ENCODE measurements around the gene FGF2.
"Not testable (repeated sequence)": the region's sequence is repeated elsewhere in the genome, so short reads cannot be mapped to it uniquely, and the experiment has no call there.

Gene FGF2

DNA sequence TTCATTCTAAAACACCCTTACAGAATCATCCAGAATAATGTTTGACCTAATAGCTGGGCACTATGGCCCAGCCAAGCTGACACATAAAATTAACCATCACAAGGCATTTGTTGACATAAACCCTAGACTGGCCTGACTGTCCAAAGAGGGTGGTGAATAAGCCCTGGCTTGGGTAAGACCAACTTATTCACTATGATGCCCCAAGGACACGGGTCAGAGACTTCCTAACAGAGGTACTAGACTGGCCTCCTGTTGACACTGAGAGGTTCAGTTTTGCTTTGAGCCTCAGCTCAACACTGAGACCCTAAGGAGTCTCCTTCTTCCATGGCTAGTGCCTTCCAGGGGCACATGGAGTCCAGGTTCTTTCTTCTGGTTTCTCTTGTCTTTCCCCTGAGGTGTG lies 21.3 kb downstream of the FGF2 start:
- no peak for DNase-seq (ENCODE audit: low spot score)

- not testable (repeated sequence) for DNase-seq (ENCODE audit: low spot score)
These were observed 23.2 kb downstream of the FGF2 start for GRCh38 chr4:122849789-122850188.

DNA sequence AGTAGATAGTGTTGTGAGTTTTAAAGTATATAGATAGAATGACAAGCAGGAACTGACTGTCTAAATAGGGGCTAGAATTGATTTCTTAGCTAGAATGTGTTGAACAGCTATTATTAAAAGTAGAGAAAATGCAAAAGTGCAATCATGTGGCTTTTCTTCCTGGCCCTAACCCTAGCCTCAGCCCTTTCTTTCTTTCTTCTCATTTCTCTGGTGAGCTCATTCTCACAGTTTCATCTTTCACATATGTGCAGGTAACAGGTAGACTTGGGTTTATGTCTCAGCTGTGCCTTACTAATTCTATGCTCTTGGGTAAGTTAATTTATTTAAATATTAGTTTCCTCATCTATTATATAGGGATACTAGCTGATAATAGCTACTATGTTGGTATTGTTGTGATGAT lies 24.9 kb downstream of the FGF2 start:
- DNase-seq (ENCODE audit: low spot score) = no peak

GRCh38 chr4:122854447-122855352 lies 28.1 kb downstream of the FGF2 start:
- DNase-seq (ENCODE audit: low spot score) = peak; percentile 89

DNA sequence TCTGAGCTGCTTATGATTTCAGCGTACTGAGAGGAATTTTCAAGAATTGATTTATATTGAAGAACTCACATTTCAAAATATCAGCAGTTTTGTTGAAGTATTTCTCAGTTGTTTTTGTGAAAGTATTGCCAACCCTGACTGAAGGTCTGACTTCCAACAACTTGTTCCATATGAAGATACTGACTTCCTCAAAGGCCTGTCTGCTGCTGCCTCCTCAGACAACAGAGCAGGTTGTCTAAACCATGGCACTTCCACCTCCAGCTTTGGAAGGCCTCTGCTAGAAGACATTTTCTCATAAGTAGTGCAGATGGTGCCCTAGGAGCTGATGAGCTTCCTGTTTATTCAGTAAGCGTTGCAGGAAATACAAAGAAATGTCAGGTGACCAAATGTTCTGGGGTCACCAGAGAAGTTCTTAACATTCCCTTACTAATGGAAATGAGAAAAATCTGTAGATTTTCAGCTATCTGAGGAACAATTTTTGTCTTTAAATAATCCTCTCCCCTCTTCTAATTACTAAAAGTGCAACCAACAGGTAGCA lies 28.8 kb downstream of the FGF2 start:
- DNase-seq (ENCODE audit: low spot score) = no peak

- DNase-seq (ENCODE audit: low spot score) = no peak
These were observed 30.5 kb downstream of the FGF2 start for GRCh38 chr4:122857160-122857559.

- DNase-seq (ENCODE audit: low spot score) = no peak
These were observed 32.1 kb downstream of the FGF2 start for GRCh38 chr4:122858705-122859104.

DNA sequence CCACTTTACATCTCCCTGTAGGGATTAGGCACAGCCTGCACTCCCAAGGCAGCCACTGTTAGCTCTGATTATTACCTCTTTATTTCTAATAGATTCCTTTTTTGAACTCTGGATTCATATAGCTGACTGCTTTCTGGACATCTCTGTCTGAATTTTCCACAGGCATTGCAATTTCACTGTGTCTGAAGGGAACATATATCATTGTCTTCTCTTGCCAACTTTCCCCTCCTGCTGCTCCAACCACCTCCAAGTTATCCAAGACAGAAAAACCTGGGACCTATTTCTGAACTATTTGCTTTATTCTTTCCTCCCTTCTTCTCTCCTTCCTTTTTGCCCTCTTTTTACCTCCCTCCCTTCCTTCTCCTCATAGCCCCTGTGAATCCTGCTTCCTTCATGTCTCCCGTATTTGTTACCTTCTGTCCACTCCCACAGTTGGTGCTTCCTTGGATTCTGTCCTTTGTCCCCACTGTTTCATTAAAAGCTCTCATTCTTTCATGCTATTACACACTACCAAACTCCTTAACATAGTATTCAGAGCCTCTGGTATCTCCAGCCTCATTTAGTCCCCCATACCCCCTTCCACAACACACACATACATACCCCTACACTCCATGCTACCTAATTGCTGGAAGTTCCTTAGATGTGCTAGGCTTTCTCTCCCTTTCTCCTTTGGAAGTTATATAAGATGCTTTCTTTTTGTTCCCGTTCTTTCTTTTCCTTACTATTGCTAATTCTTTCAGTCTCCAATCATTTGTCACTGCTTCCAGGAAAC lies 34.7 kb downstream of the FGF2 start:
- no peak for DNase-seq (ENCODE audit: low spot score)

GRCh38 chr4:122863639-122864038 lies 37.0 kb downstream of the FGF2 start:
- no peak for DNase-seq (ENCODE audit: low spot score)

DNA sequence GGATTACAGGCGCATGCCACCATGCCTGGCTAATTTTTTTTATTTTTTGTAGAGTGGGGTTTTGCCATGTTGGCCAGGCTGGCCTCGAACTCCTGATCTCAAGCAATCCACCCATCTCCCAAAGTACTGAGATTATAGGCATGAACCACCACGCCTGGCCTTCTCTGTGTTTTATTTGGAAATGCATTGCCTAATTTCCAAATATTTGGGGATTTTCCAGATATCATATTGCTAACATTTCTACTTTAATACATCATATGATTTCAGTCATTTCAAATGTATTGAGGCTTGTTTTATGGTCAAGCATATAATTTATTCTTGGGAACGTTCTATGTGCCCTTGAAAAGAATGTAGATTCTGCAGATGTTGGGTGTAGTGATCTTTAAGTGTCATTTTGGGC lies 38.8 kb downstream of the FGF2 start:
- DNase-seq (ENCODE audit: low spot score) = no peak

- not testable (repeated sequence) for DNase-seq (ENCODE audit: low spot score)
These were observed 41.6 kb downstream of the FGF2 start for GRCh38 chr4:122868235-122868634.

GRCh38 chr4:122873146-122873545 lies 46.5 kb downstream of the FGF2 start:
- DNase-seq (ENCODE audit: low spot score) = no peak

GRCh38 chr4:122873821-122874593 lies 47.4 kb downstream of the FGF2 start:
- DNase-seq (ENCODE audit: low spot score) = no peak

GRCh38 chr4:122875949-122876348 lies 49.3 kb downstream of the FGF2 start:
- DNase-seq (ENCODE audit: low spot score) = no peak

DNA sequence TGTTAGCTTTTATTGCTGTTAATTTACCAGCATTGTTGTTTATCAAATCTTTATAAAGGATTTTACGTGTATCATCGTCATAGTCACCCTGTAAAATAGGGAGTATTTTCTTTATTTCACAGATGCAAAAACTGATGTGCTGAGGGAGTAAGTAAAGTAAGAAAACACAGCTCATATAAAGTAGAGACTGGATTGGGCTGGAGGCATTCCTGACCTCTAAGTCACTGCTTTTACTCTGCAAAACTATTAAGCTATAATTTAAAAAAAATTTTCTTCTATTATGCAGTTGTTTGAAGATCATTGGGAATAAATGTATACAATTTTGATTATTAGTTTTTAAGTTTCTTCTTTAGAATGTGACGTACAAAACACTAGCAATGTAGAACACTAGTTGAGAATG lies 49.8 kb downstream of the FGF2 start:
- DNase-seq (ENCODE audit: low spot score) = no peak

DNA sequence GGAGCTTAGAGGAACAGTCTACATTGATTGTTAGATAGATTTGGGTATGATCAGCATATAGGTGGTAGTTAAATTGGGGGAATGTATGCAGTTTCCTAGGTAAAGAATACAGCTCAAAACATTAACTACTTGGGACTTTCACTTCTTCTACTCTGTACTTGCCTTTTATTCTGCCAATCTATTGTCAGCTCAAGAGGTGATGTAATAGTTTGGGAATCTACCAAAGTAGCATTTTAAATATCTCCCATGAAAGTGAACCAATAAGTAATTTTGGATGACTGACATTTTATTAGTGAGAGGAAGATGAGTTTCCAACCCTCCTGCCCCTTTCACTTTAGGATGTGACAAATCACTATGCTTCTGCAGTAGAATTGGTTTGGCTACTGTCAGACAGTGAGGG lies 52.4 kb downstream of the FGF2 start:
- DNase-seq (ENCODE audit: low spot score) = no peak

DNA sequence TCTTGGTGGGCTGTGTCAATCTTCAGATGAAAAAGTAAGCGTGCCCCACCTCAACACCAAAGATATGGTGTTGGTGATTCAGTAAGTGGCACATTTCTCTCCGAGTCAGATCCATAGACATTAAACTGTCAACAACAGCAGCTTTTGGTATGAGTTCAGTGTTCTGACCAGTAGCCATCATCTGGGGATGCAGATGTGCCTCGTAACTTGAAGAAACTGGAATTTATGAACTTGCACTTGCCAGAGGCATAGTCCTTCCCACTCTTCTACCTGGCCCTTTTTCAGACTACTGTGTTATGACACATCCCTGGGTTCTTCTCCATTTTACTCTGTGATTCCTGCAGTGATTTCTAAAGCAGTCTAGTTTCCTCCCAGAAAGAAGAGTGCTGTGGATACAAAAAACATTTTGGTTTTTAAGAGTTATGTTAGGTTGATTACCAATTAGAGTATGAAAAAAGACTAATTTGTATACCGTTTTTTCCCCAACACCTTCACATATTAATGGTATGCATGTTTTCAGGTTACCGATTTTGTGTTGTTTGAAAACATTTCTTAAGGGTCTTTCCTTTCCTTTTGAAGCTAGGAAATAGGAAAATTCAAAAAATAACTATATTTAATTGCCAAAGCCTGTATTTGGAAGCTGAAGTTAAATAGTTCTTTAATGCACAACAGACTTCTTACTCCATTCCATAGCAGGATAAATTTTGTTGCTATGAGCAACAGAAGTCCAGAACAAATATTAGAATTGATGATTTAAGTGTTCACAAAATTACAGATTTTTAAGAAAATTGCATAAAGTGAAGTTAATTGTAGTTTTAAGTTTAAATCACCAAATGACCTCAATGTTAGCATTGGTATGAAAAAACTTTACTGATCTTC lies 56.5 kb downstream of the FGF2 start:
- no peak for DNase-seq (ENCODE audit: low spot score)

DNA sequence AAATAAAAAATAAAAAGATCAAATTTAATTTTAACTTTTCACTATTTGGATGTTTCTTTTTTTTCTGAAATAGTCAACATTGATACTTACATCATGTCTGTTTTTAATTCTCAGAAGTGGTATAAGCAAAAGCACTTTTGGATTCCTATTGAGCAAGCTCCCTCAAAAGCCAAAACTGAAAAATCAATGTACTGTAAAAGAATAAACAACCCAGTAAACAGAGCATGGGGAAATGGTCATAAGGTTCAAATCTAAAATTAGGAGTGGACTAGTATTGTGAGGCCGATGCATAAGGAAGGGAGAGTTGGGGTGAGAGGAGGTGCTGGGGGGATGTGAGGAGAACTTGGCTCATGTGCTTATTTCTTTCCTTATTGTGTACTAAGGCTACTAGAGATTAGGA lies 57.9 kb downstream of the FGF2 start:
- no peak for DNase-seq (ENCODE audit: low spot score)

DNA sequence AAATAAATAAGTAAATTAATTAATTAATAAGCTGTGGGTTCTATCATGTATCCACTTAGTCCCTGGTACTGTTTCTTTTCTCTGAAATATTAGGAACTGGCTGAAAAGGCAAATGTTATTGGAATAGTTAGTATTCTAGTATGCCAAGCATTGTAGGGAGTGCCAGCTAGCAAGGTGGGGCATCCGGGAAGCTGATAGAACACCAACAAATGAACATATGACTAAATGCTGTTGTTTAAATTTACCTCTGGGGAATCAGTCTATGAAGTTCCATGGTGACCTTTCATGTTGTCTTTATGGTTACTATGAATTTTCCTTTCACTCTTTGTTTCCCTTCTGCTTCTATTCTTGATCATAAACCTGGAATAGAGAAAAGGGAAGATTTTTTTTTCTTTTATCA lies 63.1 kb downstream of the FGF2 start:
- no peak for DNase-seq (ENCODE audit: low spot score)

DNA sequence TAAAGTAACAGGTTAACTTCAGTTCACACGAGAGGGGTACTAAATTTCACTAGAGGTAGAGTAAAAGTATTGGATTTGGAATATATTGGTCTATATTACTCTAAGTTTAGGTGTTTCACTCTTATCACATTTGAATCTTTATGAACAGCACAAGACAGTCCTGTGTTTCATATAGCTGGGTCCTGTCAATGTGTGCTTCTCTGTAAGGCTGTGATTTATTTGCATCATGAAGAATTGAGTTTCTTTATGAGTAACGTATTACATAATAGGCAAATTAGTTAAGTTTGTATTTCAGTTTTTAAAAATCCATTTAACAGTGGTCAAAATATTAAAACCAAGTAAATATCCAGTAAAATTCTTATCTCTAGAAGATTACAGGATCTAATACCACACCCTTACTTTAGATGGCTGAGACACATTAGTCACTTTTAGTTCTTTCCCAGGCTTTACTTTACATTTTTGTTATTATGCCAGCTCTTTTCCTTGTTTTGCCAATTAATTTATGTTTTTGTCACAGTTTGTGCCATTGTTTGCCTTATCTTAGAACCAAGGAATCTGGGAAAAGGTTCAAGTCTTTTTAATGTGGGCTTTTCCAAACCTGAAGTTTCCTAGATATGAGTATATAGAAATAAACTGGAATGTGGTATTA lies 63.6 kb downstream of the FGF2 start:
- DNase-seq (ENCODE audit: low spot score) = no peak

- DNase-seq (ENCODE audit: low spot score) = no peak
These were observed 68.2 kb downstream of the FGF2 start for GRCh38 chr4:122894827-122895226.

Measured in globus pallidus (tissue), 1 donor.